LNCaP clone FGC (cell line): Measurements from ENCODE around the gene LAMTOR3.

Experiments used
- DNase-seq: peaks from one replicate; pipeline ENCODE4 v3.0.0-alpha.2; 2011; ENCODE audit warnings: low read depth
- H3K4me3 ChIP-seq: 2 replicates; pipeline ENCODE4 v1.5.1; 2011; ENCODE audit warnings: mild to moderate bottlenecking, low read depth, low read length, control low read depth
- CTCF ChIP-seq: IDR thresholded peaks from 2 replicates; pipeline ENCODE4 v1.5.1; 2012; ENCODE audit warnings: mild to moderate bottlenecking; ENCODE audit not compliant: control insufficient read depth, insufficient read depth; ENCODE audit errors: extremely low read depth

The LAMTOR3 gene

GRCh38 chr4:99846891-99847290 is 47.3 kb downstream of the LAMTOR3 start:
- no peak for TF ChIP-seq CTCF

GRCh38 chr4:99845708-99846469 is 48.3 kb downstream of the LAMTOR3 start:
- DNase-seq, result no peak
- TF ChIP-seq CTCF, result no peak
- H3K4me3 ChIP-seq, result no peak overlapping the region

More at GRCh38 chr4:99846891-99847290, 47.3 kb downstream of the LAMTOR3 start:
- H3K4me3 ChIP-seq, result no peak overlapping the region
- DNase-seq, result no peak

GRCh38 chr4:99845179-99845578 is 49.0 kb downstream of the LAMTOR3 start:
- H3K4me3 ChIP-seq, result no peak overlapping the region
- DNase-seq, result no peak
- TF ChIP-seq CTCF, result no peak

GRCh38 chr4:99844048-99844447 is 50.2 kb downstream of the LAMTOR3 start:
- no peak for TF ChIP-seq CTCF
- no peak overlapping the region for H3K4me3 ChIP-seq
- DNase-seq, result no peak

GRCh38 chr4:99843413-99843812 is 50.8 kb downstream of the LAMTOR3 start:
- no peak overlapping the region for H3K4me3 ChIP-seq
- no peak for DNase-seq

GRCh38 chr4:99841129-99841528 is 53.1 kb downstream of the LAMTOR3 start:
- no peak overlapping the region for H3K4me3 ChIP-seq
- no peak for DNase-seq
- TF ChIP-seq CTCF, result no peak

More at GRCh38 chr4:99843413-99843812, 50.8 kb downstream of the LAMTOR3 start:
- TF ChIP-seq CTCF, result no peak

- DNase-seq, result no peak
- TF ChIP-seq CTCF, result no peak
- no peak overlapping the region for H3K4me3 ChIP-seq
These were observed 55.3 kb downstream of the LAMTOR3 start for GRCh38 chr4:99838927-99839326.
